PC-3 (cell line): ENCODE measurements around the gene CDH12. TPM values are rescaled to one million over a fixed set of nuclear protein-coding genes. Genes with fewer than 3 reads are reported as not detected.
A peak's percentile ranks its signal among the peaks of the same experiment; 100 is the strongest.

Experiments
- ATAC-seq: fragments of 200-7000 bp; cut with Tn5 transposase; 2 replicates; pipeline ENCODE4 v1.9.1; 2020; ENCODE audit warnings: mild to moderate bottlenecking, moderate library complexity
- BruUV-seq: library from RNA; stranded (reverse); fragments of 400-500 nt; replicated peaks from 2 replicates; lab custom pipeline; 2021; lab: Mats Ljungman, UMichigan
- CTCF ChIA-PET: fragments of 300-600 bp; sonication (Branson Sonifier 250); formaldehyde crosslinking; loops from one replicate; lab custom pipeline; 2022; ENCODE audit warnings: antibody characterized with exemption; lab: Charles Lee
- POLR2A ChIA-PET: fragments of 300-600 bp; sonication (Branson Sonifier 250); formaldehyde crosslinking; loops from one replicate; lab custom pipeline; 2022; ENCODE audit warnings: antibody characterized with exemption; ENCODE audit not compliant: unreplicated experiment; lab: Charles Lee
- DNase-seq: peaks from one replicate; pipeline ENCODE4 v3.0.0-alpha.2; 2015
- H2AFZ ChIP-seq: fragments of 300-600 bp; sonication (generic); 2 replicates; pipeline ENCODE4 v1.6.0; 2016; ENCODE audit warnings: antibody characterized with exemption, low read length
- H3F3A ChIP-seq: fragments of 300-600 bp; sonication (generic); one replicate; pipeline ENCODE4 v1.6.0; 2017; ENCODE audit warnings: antibody characterized with exemption, low read length, control low read depth, mild to moderate bottlenecking; ENCODE audit not compliant: unreplicated experiment
- H3K27ac ChIP-seq: fragments of 300-600 bp; sonication (generic); 2 replicates; pipeline ENCODE4 v1.5.1; 2016; ENCODE audit warnings: mild to moderate bottlenecking, low read length
- H3K27me3 ChIP-seq: fragments of 300-600 bp; sonication (generic); 2 replicates; pipeline ENCODE4 v1.6.1; 2016; ENCODE audit warnings: low read length, mixed read lengths
- H3K36me3 ChIP-seq: fragments of 300-600 bp; sonication (generic); 2 replicates; pipeline ENCODE4 v1.6.1; 2016; ENCODE audit warnings: low read depth, mixed run types, low read length, mixed read lengths
- H3K4me1 ChIP-seq: fragments of 300-600 bp; sonication (generic); 2 replicates; pipeline ENCODE4 v1.5.1; 2016; ENCODE audit warnings: low read length; ENCODE audit not compliant: insufficient read depth
- H3K4me2 ChIP-seq: fragments of 300-600 bp; sonication (generic); 2 replicates; pipeline ENCODE4 v1.6.0; 2016; ENCODE audit warnings: low read length
- H3K4me3 ChIP-seq: fragments of 300-600 bp; sonication (generic); 2 replicates; pipeline ENCODE4 v1.5.1; 2016; ENCODE audit warnings: mild to moderate bottlenecking, low read length, mixed read lengths
- H3K79me2 ChIP-seq: fragments of 300-600 bp; sonication (generic); 2 replicates; pipeline ENCODE4 v1.6.1; 2017; ENCODE audit warnings: low read length, mixed read lengths
- H3K9ac ChIP-seq: fragments of 300-600 bp; sonication (generic); 2 replicates; pipeline ENCODE4 v1.6.0; 2016; ENCODE audit warnings: mild to moderate bottlenecking, low read length
- H3K9me2 ChIP-seq: fragments of 300-600 bp; sonication (generic); replicated peaks from 2 replicates; pipeline ENCODE4 v1.6.1; 2016; ENCODE audit warnings: mixed run types, low read length, mixed read lengths
- H3K9me3 ChIP-seq: fragments of 300-600 bp; sonication (generic); 2 replicates; pipeline ENCODE4 v1.6.1; 2016; ENCODE audit warnings: low read length, mixed read lengths
- H4K20me1 ChIP-seq: fragments of 300-600 bp; sonication (generic); 2 replicates; pipeline ENCODE4 v1.6.1; 2016; ENCODE audit warnings: low read length, mixed read lengths
- CTCF ChIP-seq: fragments of 300-600 bp; sonication (generic); conservative IDR thresholded peaks from 2 replicates; pipeline ENCODE4 v1.5.1; 2017; ENCODE audit warnings: antibody characterized with exemption, low read depth, mild to moderate bottlenecking, low read length
- EZH2 ChIP-seq: fragments of 300-600 bp; sonication (generic); IDR thresholded peaks from one replicate; pipeline ENCODE4 v1.6.1; 2017; ENCODE audit warnings: antibody characterized with exemption, mild to moderate bottlenecking, low read length; ENCODE audit not compliant: unreplicated experiment
- EZH2phosphoT487 ChIP-seq: fragments of 300-600 bp; sonication (generic); IDR thresholded peaks from 2 replicates; pipeline ENCODE4 v1.6.1; 2018; ENCODE audit warnings: mild to moderate bottlenecking, antibody characterized with exemption, low read length, borderline replicate concordance
- intact Hi-C: fragments of 100-400 bp; cut with micrococcal nuclease; formaldehyde crosslinking; loops from 2 replicates; pipeline ENCODE4 v1.9.0; 2023
- total RNA-seq: library from RNA; depleted of rRNA; stranded (reverse); fragments of >200 nt; gene quantifications from 2 replicates; pipeline ENCODE4 v1.2.3, GENCODE V29; 2014

The CDH12 gene
- total RNA-seq, 1 experiment from 2014 or later = 0.44 TPM

DNA sequence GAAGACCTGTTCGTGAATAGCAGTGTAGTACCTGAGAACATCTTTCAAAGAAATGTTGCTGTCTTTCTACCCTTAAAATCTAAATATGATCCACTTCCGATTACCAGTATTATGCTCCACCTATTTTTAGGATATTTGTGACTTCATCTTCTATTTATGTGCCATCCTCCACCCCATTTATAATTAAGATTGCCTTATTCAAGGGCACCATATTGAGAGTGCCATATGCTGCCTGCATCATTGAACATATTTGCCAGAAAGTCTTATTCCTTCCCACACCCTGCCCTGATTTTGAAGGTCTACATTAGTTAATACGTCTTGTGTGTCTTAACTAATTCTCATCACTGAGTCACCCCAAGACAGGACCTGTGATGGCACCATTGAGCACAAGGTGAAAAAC is 1076.7 kb downstream of the CDH12 start:
- CTCF ChIA-PET = no interaction called here
- intact Hi-C loops = no loop called here

GRCh38 chr5:21774801-21775200 is 1078.3 kb downstream of the CDH12 start:
- intact Hi-C loops = no loop called here
- H3K9me2 ChIP-seq = no peaks in the 10 kb centered on the region
- H3K27ac ChIP-seq = peak overlapping the region; percentile 73
- POLR2A ChIA-PET = interaction anchor here (0.6 kb wide), 1 partner anchor 379 kb away, joined by 6 read pairs; no protein-coding TSS in a partner anchor
- DNase-seq (peak; percentile 100), ATAC-seq (peak; percentile 97)
- H3K9ac ChIP-seq = 0 out of 2 replicates have a peak overlapping the region, but pooled peaks have one; percentile 7
- no peaks in the 10 kb centered on the region for H3K9me3 ChIP-seq
- CTCF ChIA-PET = no interaction called here
- H3K79me2 ChIP-seq = no peaks in the 10 kb centered on the region
- H3K4me3 ChIP-seq = no peak overlapping the region
- no peaks in the 10 kb centered on the region for H4K20me1 ChIP-seq
- BruUV-seq = no TSS peak
- H3K4me2 ChIP-seq = peak overlapping the region; percentile 47
- peaks cover 18% of the 10 kb centered on the region for H3K4me1 ChIP-seq
- H2AFZ ChIP-seq = no peak overlapping the region
- TF ChIP-seq EZH2 = no peak
- TF ChIP-seq CTCF = no peak
- no peak for TF ChIP-seq EZH2phosphoT487
- H3K36me3 ChIP-seq = no peaks in the 10 kb centered on the region
- no peaks in the 10 kb centered on the region for H3K27me3 ChIP-seq
- H3F3A ChIP-seq = peaks cover 8% of the 10 kb centered on the region

More for the DNA sequence above, 1076.7 kb downstream of the CDH12 start:
- Histone ChIP-seq H3K79me2 (no peaks in the 10 kb centered on the region), H3K4me1 (peaks cover 18% of the 10 kb centered on the region), H3K27me3 (no peaks in the 10 kb centered on the region), H3K4me3 (no peak overlapping the region), H3K4me2 (no peak overlapping the region), H2AFZ (no peak overlapping the region), H3K9me2 (no peaks in the 10 kb centered on the region), H3K27ac (no peak overlapping the region), H4K20me1 (no peaks in the 10 kb centered on the region), H3K9ac (no peak overlapping the region), H3K36me3 (no peaks in the 10 kb centered on the region), H3K9me3 (no peaks in the 10 kb centered on the region), H3F3A (peaks cover 8% of the 10 kb centered on the region)
- POLR2A ChIA-PET = no interaction called here
- no TSS peak for BruUV-seq
- ATAC-seq = no peak
- TF ChIP-seq EZH2 = no peak
- no peak for TF ChIP-seq CTCF
- no peak for TF ChIP-seq EZH2phosphoT487
- DNase-seq = no peak

DNA sequence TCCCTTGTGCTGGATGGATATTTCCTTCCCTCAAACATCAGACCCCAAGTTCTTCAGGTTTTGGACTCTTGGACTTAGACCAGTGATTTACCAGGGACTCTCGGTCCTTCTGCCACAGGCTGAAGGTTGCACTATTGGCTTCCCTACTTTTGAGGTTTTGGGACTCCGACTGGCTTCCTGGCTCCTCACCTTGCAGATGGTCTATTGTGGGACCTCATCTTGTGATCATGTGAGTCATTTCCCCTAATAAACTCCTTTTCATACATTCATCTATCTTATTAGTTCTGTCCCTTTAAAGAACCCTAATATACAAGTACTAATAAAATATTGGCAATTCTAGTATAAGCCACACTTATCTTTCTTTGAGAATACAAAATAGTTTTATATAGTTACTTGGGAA is 1078.9 kb downstream of the CDH12 start:
- Histone ChIP-seq H3K27ac (peak overlapping the region; percentile 73), H3K9me3 (no peaks in the 10 kb centered on the region), H3K27me3 (no peaks in the 10 kb centered on the region), H4K20me1 (no peaks in the 10 kb centered on the region), H3K79me2 (no peaks in the 10 kb centered on the region), H2AFZ (no peak overlapping the region), H3K9ac (0 out of 2 replicates have a peak overlapping the region, but pooled peaks have one; percentile 7), H3K9me2 (no peaks in the 10 kb centered on the region), H3K4me3 (no peak overlapping the region), H3F3A (peaks cover 8% of the 10 kb centered on the region), H3K4me2 (peak overlapping the region; percentile 47), H3K36me3 (no peaks in the 10 kb centered on the region), H3K4me1 (peaks cover 18% of the 10 kb centered on the region)
- TF ChIP-seq CTCF (no peak), EZH2 (no peak), EZH2phosphoT487 (no peak)
- POLR2A ChIA-PET = interaction anchor here (0.6 kb wide), 1 partner anchor 379 kb away, joined by 6 read pairs; no protein-coding TSS in a partner anchor
- ATAC-seq (peak; percentile 49; the same call in 1 of the 2 replicates), DNase-seq (peak; percentile 58)
- CTCF ChIA-PET = no interaction called here
- intact Hi-C loops = no loop called here
- no TSS peak for BruUV-seq
